Measurements from ENCODE around the gene NUTM2B.
"Not testable (repeated sequence)": the region's sequence is repeated elsewhere in the genome, so short reads cannot be mapped to it uniquely, and the experiment has no call there.

The NUTM2B gene

DNA sequence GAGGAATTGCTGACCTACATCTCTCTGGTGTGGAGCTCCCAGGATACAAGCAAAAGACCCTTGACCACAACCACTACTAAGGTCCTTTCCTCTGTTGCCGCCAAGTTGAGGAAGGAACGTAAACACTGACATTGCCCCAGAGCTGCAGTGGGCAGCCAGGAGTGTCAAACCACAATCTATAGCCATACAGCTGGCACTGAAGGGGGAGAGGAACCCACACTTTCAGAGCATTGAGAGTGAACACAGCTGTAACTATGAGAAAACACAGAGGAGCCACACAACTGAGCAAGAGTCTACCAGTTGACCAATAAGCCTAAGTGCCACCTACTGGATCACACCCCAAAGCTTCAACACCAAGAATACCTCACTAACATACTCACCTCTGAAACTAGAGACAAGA is 45.5 kb downstream of the NUTM2B start:
- not testable (repeated sequence) for H3K27me3 ChIP-seq (ENCODE audit: insufficient read depth, low read length); H3K9ac ChIP-seq (ENCODE audit: low read depth, low read length); H3K4me3 ChIP-seq (ENCODE audit: low read length); H3K27ac ChIP-seq (ENCODE audit: low read depth, low read length); H3K36me3 ChIP-seq (ENCODE audit: insufficient read depth, low read length); H3K4me1 ChIP-seq (ENCODE audit: insufficient read depth, low read length); H3K9me3 ChIP-seq (ENCODE audit: insufficient read depth, low read depth, low read length)
- 94% methylated on average over 2 of the region's 2 CpGs for WGBS

DNA sequence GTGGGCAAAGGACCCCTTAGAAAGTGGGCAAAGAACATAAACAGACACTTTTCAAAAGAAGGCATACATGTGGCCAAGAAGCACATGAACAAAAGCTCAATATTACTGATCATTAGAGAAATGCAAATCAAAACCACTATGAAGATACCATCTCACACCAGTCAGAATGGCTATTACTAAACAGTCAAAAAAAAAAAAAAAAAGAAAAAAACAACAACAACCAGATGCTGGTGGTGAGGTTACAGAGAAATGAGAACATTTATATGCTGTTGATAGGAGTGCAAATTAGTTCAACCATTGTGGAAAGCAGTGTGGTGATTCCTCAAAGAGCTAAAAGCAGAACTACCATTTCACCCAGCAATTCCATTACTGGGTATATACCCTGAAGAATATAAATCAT is 50.6 kb downstream of the NUTM2B start:
- not testable (repeated sequence) for H3K27me3 ChIP-seq (ENCODE audit: insufficient read depth, low read length); H3K27ac ChIP-seq (ENCODE audit: low read depth, low read length); H3K36me3 ChIP-seq (ENCODE audit: insufficient read depth, low read length); H3K9ac ChIP-seq (ENCODE audit: low read depth, low read length); H3K9me3 ChIP-seq (ENCODE audit: insufficient read depth, low read depth, low read length); H3K4me3 ChIP-seq (ENCODE audit: low read length); H3K4me1 ChIP-seq (ENCODE audit: insufficient read depth, low read length)

DNA sequence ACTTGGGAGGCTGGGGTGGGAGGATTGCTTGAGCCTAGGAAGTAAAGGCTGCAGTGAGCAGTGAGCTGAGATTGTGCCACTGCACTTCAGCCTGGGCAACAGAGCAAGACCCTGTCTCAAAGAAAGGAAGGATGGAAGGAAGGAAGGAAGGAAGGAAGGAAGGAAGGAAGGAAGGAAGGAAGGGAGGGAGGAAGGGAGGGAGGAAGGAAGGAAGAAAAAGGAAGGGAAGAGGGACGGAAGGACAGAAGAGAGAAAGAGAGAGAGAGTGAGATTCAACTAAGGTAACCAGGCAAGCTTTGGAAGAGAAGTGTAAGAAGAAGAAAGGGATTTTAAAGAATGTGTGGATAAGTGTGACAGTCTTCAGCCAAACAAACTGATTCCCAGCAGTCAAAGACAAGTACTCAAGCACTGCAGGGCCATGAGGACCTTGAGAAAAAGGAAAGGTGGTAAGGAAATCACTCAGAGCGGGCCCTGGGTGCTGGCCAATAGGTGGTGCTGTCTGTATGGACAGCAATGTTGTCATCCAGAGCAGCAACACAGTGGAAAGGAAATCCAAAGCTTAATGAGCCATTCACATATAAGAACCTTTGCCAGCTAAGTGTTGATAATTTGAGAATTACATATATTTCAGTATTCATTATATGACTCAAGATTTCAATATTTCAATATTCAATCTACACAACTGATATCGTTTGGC is 55.4 kb downstream of the NUTM2B start:
- not testable (repeated sequence) for H3K9ac ChIP-seq (ENCODE audit: low read depth, low read length); H3K36me3 ChIP-seq (ENCODE audit: insufficient read depth, low read length); H3K4me3 ChIP-seq (ENCODE audit: low read length); H3K27me3 ChIP-seq (ENCODE audit: insufficient read depth, low read length); H3K27ac ChIP-seq (ENCODE audit: low read depth, low read length); H3K4me1 ChIP-seq (ENCODE audit: insufficient read depth, low read length); H3K9me3 ChIP-seq (ENCODE audit: insufficient read depth, low read depth, low read length)
- 81% methylated on average over 2 of the region's 3 CpGs for WGBS

Data from HUES64 (cell line).